ENCODE results near the gene RNF26. TPM values are rescaled to one million over a fixed set of nuclear protein-coding genes. Genes with fewer than 3 reads are reported as not detected.
A peak's percentile ranks its signal among the peaks of the same experiment; 100 is the strongest.

Gene RNF26
- total and polyA plus RNA-seq, 2 donors, result 4.7 to 33.3 TPM

DNA sequence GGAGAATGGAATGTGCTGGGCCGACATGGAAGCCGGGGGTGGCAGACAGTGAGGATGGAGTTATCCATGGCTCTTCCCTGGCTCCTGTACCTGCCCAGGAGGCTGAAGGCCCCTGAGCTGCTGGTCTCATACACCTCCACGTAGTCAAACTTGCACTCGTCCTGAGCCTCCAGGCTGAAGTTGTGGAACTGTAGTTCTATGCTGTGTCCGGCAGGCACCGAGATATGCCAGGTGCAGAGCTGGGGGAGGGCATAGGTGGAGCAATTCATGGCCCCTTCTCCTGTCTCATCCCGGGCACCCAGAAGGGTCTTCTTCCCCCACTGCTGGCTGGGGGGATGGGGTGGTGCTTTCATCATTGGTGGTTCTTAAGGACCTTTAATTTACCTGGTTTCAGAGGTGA lies 9.4 kb downstream of the RNF26 start:
- 83% methylated on average over 7 of the region's 7 CpGs for WGBS
- no peak for DNase-seq (ENCODE audit: extremely low spot score)
- H3K4me1 ChIP-seq (ENCODE audit: insufficient read depth), result no peaks in the 10 kb centered on the region

GRCh38 chr11:119344291-119345010 lies 10.1 kb downstream of the RNF26 start:
- H3K4me3 ChIP-seq (ENCODE audit: low read depth, low read length), result no peak overlapping the region
- DNase-seq (ENCODE audit: extremely low spot score), result no peak
- WGBS, result 86% methylated on average over 14 of the region's 14 CpGs
- H3K4me1 ChIP-seq (ENCODE audit: insufficient read depth), result no peaks in the 10 kb centered on the region
- H3K27ac ChIP-seq (ENCODE audit: low read depth), result no peak overlapping the region
- H3K36me3 ChIP-seq (ENCODE audit: insufficient read depth), result no peaks in the 10 kb centered on the region

More for the DNA sequence above, 9.4 kb downstream of the RNF26 start:
- Histone ChIP-seq H3K27ac (ENCODE audit: low read depth) (no peak overlapping the region), H3K4me3 (ENCODE audit: low read depth, low read length) (no peak overlapping the region), H3K36me3 (ENCODE audit: insufficient read depth) (no peaks in the 10 kb centered on the region)

GRCh38 chr11:119345685-119346084 lies 11.4 kb downstream of the RNF26 start:
- H3K27ac ChIP-seq (ENCODE audit: low read depth), result no peak overlapping the region
- H3K36me3 ChIP-seq (ENCODE audit: insufficient read depth), result no peaks in the 10 kb centered on the region
- DNase-seq (ENCODE audit: extremely low spot score), result no peak
- WGBS, result 84% methylated on average over 12 of the region's 12 CpGs
- no peak overlapping the region for H3K4me3 ChIP-seq (ENCODE audit: low read depth, low read length)
- H3K4me1 ChIP-seq (ENCODE audit: insufficient read depth), result no peaks in the 10 kb centered on the region

DNA sequence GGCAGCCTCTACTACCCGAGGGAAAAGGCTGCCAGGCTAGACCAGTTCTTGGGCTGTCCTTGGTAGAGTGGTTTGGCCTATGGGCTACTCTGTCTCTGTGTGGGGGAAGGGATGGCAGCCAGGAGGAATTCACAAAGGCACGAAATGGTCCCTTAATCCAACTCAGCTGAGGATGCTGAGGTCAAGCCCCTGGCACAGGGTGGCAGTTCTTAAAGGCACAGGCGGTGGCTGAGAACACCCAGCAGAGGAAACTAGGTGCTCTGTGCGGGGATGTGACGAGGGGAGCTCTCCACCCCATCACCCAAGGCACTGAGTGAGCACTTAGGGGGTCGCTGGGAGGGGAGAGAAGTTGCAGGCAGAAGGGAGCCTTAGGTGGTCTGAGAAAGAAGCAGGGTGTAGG lies 12.3 kb downstream of the RNF26 start, which contains the start of gene MFRP:
Gene MFRP (minus strand): TSS at position 101 of the 400 bp plus-strand sequence. CDS start 192 bp downstream, outside the sequence.
- no peak for DNase-seq (ENCODE audit: extremely low spot score)
- Histone ChIP-seq H3K4me1 (ENCODE audit: insufficient read depth) (no peaks in the 10 kb centered on the region), H3K4me3 (ENCODE audit: low read depth, low read length) (no peak within 1 kb of the TSS), H3K36me3 (ENCODE audit: insufficient read depth) (no peaks in the 10 kb centered on the region), H3K27ac (ENCODE audit: low read depth) (no peak within 1 kb of the TSS)
- WGBS, result 74% methylated on average over 6 of the region's 6 CpGs

DNA sequence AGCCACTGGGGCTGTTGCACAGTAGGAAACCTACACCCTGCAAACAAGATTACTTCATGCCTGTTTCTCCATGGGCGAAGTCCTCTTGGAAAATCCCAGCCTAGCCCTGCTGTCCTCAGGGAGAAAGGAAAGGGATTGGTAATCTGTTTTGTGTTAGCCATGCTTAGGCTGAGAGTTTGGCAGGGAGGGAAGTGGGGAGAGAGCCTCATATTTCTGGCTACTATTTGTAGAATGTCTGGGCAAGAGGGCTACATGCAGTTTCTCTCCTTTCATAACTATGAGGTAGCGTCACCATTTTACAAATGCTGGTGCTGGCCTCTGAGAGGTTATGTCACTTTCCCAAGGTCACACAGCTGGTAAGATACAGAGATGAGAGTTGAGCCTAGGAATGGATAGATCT lies 12.9 kb downstream of the RNF26 start:
- H3K27ac ChIP-seq (ENCODE audit: low read depth), result no peak overlapping the region
- H3K4me3 ChIP-seq (ENCODE audit: low read depth, low read length), result no peak overlapping the region
- WGBS, result 67% methylated on average over 2 of the region's 2 CpGs
- no peaks in the 10 kb centered on the region for H3K4me1 ChIP-seq (ENCODE audit: insufficient read depth)
- H3K36me3 ChIP-seq (ENCODE audit: insufficient read depth), result no peaks in the 10 kb centered on the region
- DNase-seq (ENCODE audit: extremely low spot score), result no peak

DNA sequence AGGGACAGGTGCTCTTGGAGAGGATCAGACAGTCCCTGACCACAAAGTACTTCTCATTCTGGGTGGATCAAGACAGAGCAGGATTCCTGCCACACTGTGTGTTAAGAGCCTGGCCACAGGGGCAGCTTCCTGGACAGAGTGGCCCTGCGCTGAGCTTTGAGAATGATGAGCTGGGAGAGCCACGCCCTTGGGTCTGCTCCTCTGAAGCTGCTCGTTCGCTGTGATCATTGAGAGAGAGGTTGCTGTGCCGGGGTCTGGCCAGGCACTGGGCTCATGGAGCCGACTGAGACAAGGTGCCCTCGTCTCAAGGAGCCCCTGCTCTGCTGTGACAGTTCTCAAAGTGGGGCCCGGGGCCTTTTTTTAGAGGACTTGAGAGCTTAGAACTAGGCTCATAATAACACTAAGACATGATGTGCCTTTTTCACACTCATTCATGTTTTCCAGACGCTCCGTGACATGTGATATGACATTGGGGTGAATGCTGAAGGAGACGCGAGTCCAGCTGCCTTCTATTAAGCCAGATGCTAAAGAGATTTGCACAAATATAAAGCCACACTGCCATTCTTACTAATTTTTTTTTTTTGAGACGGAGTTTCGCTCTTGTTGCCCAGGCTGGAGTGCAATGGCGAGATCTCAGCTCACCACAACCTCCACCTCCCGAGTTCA lies 13.7 kb downstream of the RNF26 start:
- WGBS, result 74% methylated on average over 16 of the region's 16 CpGs
- DNase-seq (ENCODE audit: extremely low spot score), result no peak
- Histone ChIP-seq H3K36me3 (ENCODE audit: insufficient read depth) (no peaks in the 10 kb centered on the region), H3K4me3 (ENCODE audit: low read depth, low read length) (no peak overlapping the region), H3K27ac (ENCODE audit: low read depth) (no peak overlapping the region), H3K4me1 (ENCODE audit: insufficient read depth) (no peaks in the 10 kb centered on the region)

DNA sequence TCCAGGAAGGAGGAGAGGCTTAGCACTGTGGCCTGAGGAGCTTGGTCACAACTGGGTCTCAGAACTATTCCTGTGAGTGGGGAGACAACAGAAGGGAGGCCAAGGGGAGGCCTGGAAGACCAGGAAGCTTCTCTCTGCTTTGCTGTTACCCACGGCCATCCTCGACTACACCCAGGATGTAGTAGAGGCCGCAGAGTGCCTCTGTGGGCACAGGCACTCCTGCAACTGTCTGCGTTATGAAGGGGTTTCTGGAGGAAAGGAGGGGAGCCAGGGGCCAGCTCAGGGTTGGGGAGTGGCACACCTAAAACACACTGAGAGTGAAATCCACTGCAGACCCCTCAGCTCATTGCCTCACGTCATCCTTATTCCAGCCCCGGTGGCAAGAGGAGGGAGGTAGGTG lies 16.0 kb downstream of the RNF26 start:
- Histone ChIP-seq H3K36me3 (ENCODE audit: insufficient read depth) (no peaks in the 10 kb centered on the region), H3K27ac (ENCODE audit: low read depth) (no peak overlapping the region), H3K4me3 (ENCODE audit: low read depth, low read length) (no peak overlapping the region), H3K4me1 (ENCODE audit: insufficient read depth) (no peaks in the 10 kb centered on the region)
- 87% methylated on average over 6 of the region's 6 CpGs for WGBS
- DNase-seq (ENCODE audit: extremely low spot score), result no peak

DNA sequence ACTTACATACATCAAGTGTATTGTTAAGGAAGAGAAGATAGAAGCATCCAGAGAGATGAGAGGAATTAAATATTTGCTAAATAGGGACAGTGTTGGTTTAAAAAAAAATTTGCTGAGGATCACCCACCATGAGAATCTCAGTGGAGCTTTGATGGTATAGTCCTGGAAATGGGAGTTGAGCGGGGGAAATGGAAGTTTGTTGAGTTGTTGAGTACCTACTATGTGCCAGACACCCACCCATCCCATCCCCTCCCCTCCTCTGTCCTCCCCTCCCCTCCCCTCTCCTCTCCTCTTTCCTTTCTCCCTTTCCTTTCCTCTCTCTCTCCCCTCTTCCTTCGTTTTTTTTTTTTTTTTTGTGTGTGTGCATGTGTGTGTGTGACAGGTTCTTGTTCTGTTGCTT lies 16.9 kb downstream of the RNF26 start:
- no peak for DNase-seq (ENCODE audit: extremely low spot score)
- H3K4me3 ChIP-seq (ENCODE audit: low read depth, low read length), result no peak overlapping the region
- no peaks in the 10 kb centered on the region for H3K4me1 ChIP-seq (ENCODE audit: insufficient read depth)
- WGBS, result 94% methylated on average over 1 of the region's 2 CpGs
- no peaks in the 10 kb centered on the region for H3K36me3 ChIP-seq (ENCODE audit: insufficient read depth)
- no peak overlapping the region for H3K27ac ChIP-seq (ENCODE audit: low read depth)

GRCh38 chr11:119352857-119353260 lies 18.5 kb downstream of the RNF26 start:
- no peak overlapping the region for H3K4me3 ChIP-seq (ENCODE audit: low read depth, low read length)
- no peak overlapping the region for H3K27ac ChIP-seq (ENCODE audit: low read depth)
- H3K36me3 ChIP-seq (ENCODE audit: insufficient read depth), result no peaks in the 10 kb centered on the region
- no peak for DNase-seq (ENCODE audit: extremely low spot score)
- WGBS, result 36% methylated on average over 4 of the region's 4 CpGs
- H3K4me1 ChIP-seq (ENCODE audit: insufficient read depth), result no peaks in the 10 kb centered on the region

DNA sequence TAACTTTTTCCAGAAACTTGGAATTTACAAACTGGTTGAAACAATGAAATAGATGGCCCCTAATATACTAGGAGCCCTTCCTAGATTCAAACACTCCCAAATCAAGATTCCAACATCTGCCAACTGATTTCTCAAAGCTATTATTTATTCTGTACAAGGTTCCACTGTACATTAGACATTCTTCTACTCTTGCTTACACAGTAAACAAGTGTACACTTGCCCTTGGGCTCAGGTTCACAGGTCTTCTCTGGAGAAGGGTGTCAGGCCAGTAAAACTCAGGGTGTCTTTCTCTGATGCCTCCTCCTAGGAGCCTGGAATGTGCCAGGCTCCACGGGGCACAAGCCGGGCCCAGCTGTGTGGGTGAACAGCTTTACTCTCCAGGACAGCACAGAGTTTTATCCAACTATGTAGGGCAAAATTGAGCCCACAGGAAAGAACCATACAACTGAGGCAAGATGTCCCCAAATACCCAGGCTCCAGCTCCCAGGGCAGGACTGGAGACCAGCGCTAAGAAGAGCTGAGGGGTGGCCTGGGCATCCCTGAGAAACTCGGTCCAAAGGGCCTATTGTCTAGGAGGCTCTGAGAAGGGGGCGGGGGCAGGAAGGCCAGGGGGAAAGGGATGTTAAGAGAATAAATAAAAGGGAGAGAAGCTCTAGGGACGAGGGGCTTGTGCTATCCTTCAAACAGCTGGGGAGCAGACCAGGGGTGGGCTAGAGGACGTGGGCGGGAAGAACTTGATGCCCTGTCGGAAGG lies 20.9 kb downstream of the RNF26 start:
- WGBS, result 81% methylated on average over 9 of the region's 9 CpGs
- Histone ChIP-seq H3K4me3 (ENCODE audit: low read depth, low read length) (no peak overlapping the region), H3K4me1 (ENCODE audit: insufficient read depth) (no peaks in the 10 kb centered on the region), H3K27ac (ENCODE audit: low read depth) (no peak overlapping the region), H3K36me3 (ENCODE audit: insufficient read depth) (no peaks in the 10 kb centered on the region)
- DNase-seq (ENCODE audit: extremely low spot score), result no peak

GRCh38 chr11:119356349-119357031 lies 22.2 kb downstream of the RNF26 start:
- peak; percentile 63 for DNase-seq (ENCODE audit: extremely low spot score)

DNA sequence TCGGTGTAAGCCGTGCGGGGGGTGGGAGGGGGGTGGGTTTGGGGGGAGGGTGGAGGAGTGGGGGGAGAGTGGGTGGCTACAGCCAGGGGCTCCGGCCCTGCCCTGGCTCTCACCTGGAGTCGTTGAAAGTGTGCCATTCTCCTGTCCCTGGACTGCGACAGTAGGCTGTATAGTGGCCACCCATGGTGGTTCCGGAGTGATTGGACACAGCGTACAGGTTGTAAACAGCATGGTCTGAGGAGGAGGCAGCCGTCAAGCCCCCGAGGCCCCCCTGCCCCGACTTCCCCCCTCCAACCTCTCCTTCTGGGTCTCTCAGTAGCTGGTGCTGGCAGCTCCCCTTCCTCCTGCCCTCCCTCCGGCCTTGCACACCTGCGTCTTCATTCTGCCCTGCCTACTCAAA lies 22.7 kb downstream of the RNF26 start:
- H3K27ac ChIP-seq (ENCODE audit: low read depth), result no peak overlapping the region
- peak overlapping the region; percentile 12 for H3K4me3 ChIP-seq (ENCODE audit: low read depth, low read length)
- 41% methylated on average over 13 of the region's 13 CpGs for WGBS
- DNase-seq (ENCODE audit: extremely low spot score), result no peak
- H3K36me3 ChIP-seq (ENCODE audit: insufficient read depth), result no peaks in the 10 kb centered on the region
- H3K4me1 ChIP-seq (ENCODE audit: insufficient read depth), result no peaks in the 10 kb centered on the region

More at GRCh38 chr11:119356349-119357031, 22.2 kb downstream of the RNF26 start:
- Histone ChIP-seq H3K27ac (ENCODE audit: low read depth) (peak overlapping the region; percentile 43), H3K4me1 (ENCODE audit: insufficient read depth) (no peaks in the 10 kb centered on the region), H3K4me3 (ENCODE audit: low read depth, low read length) (peak overlapping the region; percentile 12), H3K36me3 (ENCODE audit: insufficient read depth) (no peaks in the 10 kb centered on the region)
- 7% methylated on average over 54 of the region's 54 CpGs for WGBS
